ENCODE data around the gene COL11A2. TPM values are rescaled to one million over a fixed set of nuclear protein-coding genes. Genes with fewer than 3 reads are reported as not detected.
A peak's percentile ranks its signal among the peaks of the same experiment; 100 is the strongest.

The COL11A2 gene
- total and polyA plus RNA-seq, 2 of the 13 experiments (the other 11 are each of a cell fraction or from before 2014, with no cell fraction given): 0.55 TPM

DNA sequence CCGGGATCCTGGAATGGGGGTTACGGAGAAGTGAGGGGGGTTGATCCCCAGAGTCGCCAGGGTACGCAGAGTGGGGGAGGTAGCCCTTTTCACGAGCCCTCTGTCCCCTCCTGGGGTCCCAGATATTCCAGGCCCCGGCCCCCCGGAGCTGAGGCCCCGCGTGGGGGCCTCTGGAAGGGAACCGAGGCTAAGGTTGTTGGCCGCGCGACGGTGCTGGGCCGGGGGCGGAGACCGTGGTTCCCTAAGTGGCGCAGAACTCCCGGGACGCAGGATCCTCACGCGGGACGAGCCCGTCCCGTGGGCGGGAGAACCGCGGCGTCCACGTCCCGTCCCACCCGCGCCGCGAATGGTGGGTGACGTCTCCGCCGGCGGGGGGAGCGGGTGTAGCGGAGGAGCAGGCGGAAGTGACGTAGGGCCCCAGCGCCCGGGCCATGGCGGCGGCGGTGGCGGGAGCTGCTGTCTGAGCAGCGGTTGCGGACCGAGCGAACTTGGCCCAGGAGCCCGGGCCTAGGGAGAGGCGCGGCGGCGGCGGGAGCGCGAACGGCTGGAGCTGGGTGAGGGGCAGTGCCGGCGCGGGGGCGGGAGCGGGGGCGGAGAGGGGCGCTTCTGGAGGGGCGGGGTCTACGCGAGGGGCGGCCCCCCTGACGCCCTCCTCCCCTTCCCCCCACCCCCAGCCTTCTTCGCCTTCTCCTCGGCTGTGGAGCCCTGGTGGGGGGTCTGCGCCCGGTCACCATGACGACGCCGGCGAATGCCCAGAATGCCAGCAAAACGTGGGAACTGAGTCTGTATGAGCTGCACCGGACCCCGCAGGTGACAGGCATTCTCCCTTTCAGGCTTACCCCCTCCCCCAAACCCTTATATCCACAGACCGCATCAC lies 16.1 kb upstream of the COL11A2 start, which contains the start of gene RING1 (continued):
- no peak for TF ChIP-seq EP300 (IDR thresholded peaks at IDR 0.05; ENCODE audit: low read depth in 2 of 2, low read length in 2 of 2)
- TF ChIP-seq EP300 (CRISPR knock-in tag; IDR thresholded peaks at IDR 0.05; ENCODE audit: borderline replicate concordance): peak; percentile 42; the same call in 1 of the 2 replicates
- peak; percentile 90 for TF ChIP-seq ZNF235 (CRISPR knock-in tag; IDR thresholded peaks at IDR 0.05; ENCODE audit: borderline replicate concordance)
- peak; percentile 95 for TF ChIP-seq ATF2 (CRISPR knock-in tag; IDR thresholded peaks at IDR 0.05)
- TF ChIP-seq SRSF9 (IDR thresholded peaks at IDR 0.05; ENCODE audit: borderline replicate concordance, insufficient read depth, low read depth, low read length, poor library complexity, severe bottlenecking): no peak
- TF ChIP-seq NR2C2 (CRISPR knock-in tag; IDR thresholded peaks at IDR 0.05; ENCODE audit: borderline replicate concordance): peak; percentile 36; the same call in 1 of the 2 replicates
- peak in 1 of 2 experiments; percentile 85; a peak in 1 of 4 replicates for TF ChIP-seq KLF16 (CRISPR knock-in tag; IDR thresholded peaks at IDR 0.05)
- peak; percentile 90; the same call in 1 of the 2 replicates for TF ChIP-seq ZNF589 (CRISPR knock-in tag; conservative IDR thresholded peaks at IDR 0.05)
- TF ChIP-seq, protein P1, sequence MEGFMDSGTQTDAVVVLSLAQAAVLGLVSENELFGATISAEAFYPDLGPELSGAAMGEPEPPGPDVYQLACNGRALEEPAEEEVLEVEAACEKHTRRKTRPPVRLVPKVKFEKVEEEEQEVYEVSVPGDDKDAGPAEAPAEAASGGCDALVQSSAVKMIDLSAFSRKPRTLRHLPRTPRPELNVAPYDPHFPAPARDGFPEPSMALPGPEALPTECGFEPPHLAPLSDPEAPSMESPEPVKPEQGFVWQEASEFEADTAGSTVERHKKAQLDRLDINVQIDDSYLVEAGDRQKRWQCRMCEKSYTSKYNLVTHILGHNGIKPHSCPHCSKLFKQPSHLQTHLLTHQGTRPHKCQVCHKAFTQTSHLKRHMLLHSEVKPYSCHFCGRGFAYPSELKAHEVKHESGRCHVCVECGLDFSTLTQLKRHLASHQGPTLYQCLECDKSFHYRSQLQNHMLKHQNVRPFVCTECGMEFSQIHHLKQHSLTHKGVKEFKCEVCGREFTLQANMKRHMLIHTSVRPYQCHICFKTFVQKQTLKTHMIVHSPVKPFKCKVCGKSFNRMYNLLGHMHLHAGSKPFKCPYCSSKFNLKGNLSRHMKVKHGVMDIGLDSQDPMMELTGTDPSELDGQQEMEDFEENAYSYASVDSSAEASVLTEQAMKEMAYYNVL (CRISPR knock-in tag; IDR thresholded peaks at IDR 0.05; ENCODE audit: borderline replicate concordance): peak; percentile 88
- peak; percentile 60 for TF ChIP-seq RXRB (CRISPR knock-in tag; IDR thresholded peaks at IDR 0.05; ENCODE audit: borderline replicate concordance)
- 0 out of 2 replicates have a peak, but pooled peaks have one; percentile 38 for TF ChIP-seq ZNF562 (CRISPR knock-in tag; IDR thresholded peaks at IDR 0.05; ENCODE audit: borderline replicate concordance)
- TF ChIP-seq MZF1 (CRISPR knock-in tag; IDR thresholded peaks at IDR 0.05; ENCODE audit: borderline replicate concordance): no peak
- TF ChIP-seq REPIN1 (CRISPR knock-in tag; IDR thresholded peaks at IDR 0.05; ENCODE audit: borderline replicate concordance, low read depth): no peak
- TF ChIP-seq BRF2 (CRISPR knock-in tag; IDR thresholded peaks at IDR 0.05): no peak
- 0 out of 2 replicates have a peak, but pooled peaks have one; percentile 17 for TF ChIP-seq SIX4 (CRISPR knock-in tag; IDR thresholded peaks at IDR 0.05)
- TF ChIP-seq FOSL1 (CRISPR knock-in tag; IDR thresholded peaks at IDR 0.05; ENCODE audit: borderline replicate concordance): no peak
- no peak for TF ChIP-seq ZNF382 (CRISPR knock-in tag; IDR thresholded peaks at IDR 0.05; ENCODE audit: borderline replicate concordance)
